HG03432 (cell line): ENCODE measurements around the gene GTF2IRD2.
"Not testable (repeated sequence)": the region's sequence is repeated elsewhere in the genome, so short reads cannot be mapped to it uniquely, and the experiment has no call there.

Source experiments
- ATAC-seq: cut with Tn5 transposase; IDR thresholded peaks from one replicate; pipeline ENCODE4 v1.9.1; 2021; ENCODE audit warnings: mild to moderate bottlenecking, moderate library complexity; ENCODE audit not compliant: unreplicated experiment

Gene GTF2IRD2

DNA sequence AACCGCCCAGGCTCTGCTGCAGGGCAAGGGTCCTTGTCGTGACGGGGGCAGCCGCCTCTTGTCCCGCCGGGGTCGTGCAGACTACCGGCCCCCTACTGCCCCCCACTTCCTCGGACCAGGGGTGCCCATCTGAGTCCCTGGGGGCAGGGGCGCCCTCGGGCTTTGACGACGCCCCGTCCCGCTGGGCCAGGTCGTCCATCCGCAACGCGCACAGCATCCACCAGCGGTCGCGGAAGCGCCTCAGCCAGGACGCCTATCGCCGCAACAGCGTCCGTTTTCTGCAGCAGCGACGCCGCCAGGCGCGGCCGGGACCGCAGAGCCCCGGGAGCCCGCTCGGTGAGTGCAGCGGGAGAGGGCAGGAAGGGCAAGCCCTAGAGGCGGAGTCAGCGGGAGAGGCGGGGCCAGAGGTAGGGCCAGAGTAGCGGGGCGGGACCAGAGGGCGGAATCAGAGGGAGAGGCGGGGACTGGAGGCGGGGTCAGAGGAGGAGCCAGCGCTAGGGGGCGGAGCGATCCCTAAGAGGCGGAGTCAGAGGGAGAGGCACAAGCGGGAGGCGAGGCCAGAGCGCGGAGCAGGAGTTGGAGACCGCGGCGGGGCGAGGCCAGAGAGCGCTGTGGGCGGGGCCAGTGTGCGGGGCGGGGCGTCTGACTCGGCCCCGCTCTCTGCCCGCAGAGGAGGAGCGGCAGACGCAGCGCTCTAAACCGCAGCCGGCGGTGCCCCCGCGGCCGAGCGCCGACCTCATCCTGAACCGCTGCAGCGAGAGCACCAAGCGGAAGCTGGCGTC, 62.8 kb downstream of the GTF2IRD2 start:
- peak; percentile 87 for ATAC-seq

- not testable (repeated sequence) for ATAC-seq
Measured at GRCh38 chr7:74783595-74783994, 67.8 kb downstream of the GTF2IRD2 start.

GRCh38 chr7:74781746-74782145, 69.7 kb downstream of the GTF2IRD2 start:
- not testable (repeated sequence) for ATAC-seq

GRCh38 chr7:74779053-74779452, 72.4 kb downstream of the GTF2IRD2 start:
- not testable (repeated sequence) for ATAC-seq

DNA sequence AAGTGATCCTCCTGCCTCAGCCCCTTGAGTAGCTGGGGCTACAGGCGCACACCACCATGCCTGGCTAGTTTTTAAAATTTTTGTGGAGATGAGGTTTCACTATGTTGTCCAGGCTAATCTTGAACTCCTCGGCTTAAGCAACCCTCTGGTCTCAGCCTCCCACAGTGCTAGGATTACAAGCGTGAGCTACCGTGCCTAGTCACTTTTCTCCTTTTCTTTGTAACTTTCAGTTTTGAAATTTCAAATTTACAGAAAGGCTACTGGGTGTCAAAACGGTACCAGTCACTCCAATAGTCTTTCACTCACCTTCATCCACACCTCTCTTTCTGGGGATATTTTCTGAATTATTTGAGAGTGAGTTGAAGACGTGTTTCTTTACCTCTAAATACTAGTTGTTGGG, 76.3 kb downstream of the GTF2IRD2 start:
- peak; percentile 37 for ATAC-seq

- ATAC-seq = peak; percentile 82
Measured at GRCh38 chr7:74773760-74774750, 77.3 kb downstream of the GTF2IRD2 start, which contains the start of gene NCF1. NCF1 (plus strand) TSS chr7:74774011; CDS start chr7:74774032, 21 bp downstream.

- ATAC-seq = not testable (repeated sequence)
Measured at GRCh38 chr7:74772093-74772492, 79.3 kb downstream of the GTF2IRD2 start.

- not testable (repeated sequence) for ATAC-seq
Measured at GRCh38 chr7:74770062-74770461, 81.3 kb downstream of the GTF2IRD2 start.

DNA sequence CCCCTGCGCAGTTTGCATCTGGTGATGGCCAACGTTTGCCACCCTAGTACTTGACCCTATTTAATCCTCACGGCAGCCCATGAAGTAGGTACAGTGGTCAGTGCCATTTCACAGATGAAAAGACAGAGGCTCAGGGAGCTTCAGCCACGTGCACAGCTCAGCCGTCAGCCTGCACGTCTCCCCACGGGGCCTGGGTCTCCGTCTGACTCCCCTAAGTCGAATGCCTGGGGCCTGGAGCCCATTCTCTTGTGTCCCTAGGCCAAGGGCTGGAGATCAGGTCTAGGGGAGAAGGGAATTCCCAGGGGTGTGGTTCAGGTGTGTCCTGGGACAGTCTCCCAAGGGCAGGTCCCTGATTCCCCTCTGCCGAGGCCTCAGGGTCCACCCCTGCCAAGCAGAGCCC, 84.4 kb downstream of the GTF2IRD2 start:
- ATAC-seq = not testable (repeated sequence)

DNA sequence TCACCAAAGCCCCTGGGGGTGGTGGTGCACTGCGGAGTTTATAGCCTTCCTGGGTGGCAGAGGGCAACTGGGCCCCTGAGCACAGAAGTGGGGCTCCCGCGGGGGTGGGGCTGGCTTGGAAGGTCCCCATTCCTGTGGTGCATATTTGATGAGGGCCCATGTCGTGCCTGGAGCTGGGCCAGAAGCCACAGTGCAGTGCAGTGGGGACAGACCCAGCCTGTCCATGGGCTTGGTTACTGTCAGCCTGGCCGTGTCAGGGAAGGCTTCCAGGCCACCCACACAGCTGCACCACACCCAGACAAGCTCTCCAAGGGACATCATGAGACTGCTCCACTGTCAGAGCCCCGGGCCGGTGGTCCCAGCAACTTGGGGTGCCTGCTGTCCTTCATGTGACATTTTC, 84.9 kb downstream of the GTF2IRD2 start:
- not testable (repeated sequence) for ATAC-seq

DNA sequence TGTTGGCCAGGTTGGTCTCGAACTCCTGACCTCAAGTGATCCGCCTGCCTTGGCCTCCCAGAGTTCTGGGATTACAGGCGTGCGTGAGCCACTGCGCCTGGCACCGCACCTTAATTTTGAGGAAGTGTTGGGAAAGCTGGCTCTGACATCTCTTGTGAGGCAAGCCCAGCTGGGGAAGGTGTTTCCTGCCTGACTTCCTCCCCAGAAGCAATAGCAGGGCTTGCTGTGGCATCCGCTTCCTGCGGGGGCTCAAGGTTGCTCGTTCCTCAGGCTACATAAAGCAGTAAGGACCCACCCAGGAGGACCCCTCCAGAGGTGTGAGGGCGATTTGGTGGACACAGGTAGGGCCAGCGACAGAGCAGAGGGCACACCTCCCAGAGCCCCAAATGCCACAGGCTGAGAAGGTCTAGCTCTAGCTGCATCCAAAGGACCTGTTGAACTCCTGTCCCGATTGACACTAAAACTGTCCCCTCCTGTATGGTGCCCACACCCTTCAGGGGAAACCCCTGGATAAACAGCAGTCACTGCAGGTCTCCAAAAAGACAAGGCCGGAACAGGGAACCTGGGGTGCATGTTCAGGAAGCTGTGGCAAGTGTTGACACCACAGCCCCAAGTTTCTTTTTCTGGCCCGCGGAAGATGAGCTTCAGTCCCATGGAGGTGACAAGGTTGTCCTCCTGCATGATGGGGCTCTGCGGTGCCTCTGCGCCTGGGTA, 86.0 kb downstream of the GTF2IRD2 start:
- ATAC-seq = not testable (repeated sequence)

- ATAC-seq = not testable (repeated sequence)
Measured at GRCh38 chr7:74758982-74759381, 92.4 kb downstream of the GTF2IRD2 start.

GRCh38 chr7:74758268-74758667, 93.1 kb downstream of the GTF2IRD2 start:
- not testable (repeated sequence) for ATAC-seq

DNA sequence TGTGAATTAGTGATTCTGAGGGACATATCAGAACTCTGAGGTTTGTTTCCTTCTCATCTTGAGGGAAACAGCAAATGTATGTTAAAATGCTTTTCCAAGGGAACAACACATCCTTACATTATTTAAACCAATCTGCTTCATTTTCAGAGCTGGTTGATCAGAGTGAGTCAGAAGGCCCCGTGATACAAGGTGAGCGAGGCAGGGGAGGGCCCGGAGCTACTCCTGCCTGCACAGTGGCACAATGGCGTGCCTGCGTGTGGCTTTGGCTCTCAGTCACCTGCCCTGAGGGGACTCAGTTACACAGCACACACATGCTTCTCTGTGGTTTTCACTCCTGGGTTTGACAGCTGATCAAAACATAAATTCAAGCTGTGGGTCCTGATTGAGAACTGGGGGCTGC, 94.7 kb downstream of the GTF2IRD2 start:
- ATAC-seq = not testable (repeated sequence)

DNA sequence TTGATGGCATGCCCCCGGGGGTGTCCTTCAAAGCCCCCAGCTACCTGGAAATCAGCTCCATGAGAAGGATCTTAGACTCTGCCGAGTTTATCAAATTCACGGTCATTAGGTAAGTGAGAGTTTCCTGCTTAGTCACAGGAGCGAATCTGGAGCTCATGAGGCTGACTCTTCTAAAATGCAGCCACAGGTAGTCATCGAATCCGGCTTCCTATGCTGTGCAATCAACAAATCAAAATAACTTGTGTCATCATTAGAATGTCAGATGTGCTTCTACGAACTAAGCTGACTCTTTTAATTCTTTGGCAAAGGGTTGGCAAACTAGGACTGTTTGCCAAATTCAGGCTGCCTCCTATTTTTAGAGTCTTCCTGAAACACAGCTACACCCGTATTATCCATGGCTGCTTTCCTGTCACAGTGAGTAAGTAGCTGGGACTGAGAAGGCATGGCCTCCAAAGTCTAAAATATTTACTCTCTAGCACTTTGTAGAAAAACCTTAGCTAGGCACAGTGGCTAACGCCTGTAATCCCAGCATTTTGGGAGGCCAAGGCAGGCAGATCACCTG, 97.4 kb downstream of the GTF2IRD2 start:
- ATAC-seq = not testable (repeated sequence)
